Gastroesophageal sphincter (tissue), 4 donors: ENCODE results near the gene GRIK3. TPM values are rescaled to one million over a fixed set of nuclear protein-coding genes. Genes with fewer than 3 reads are reported as not detected.

Experiments
- ATAC-seq: fragments of 150-250 bp; one replicate; pipeline ENCODE4 v1.9.1; 2016; ENCODE audit warnings: mild to moderate bottlenecking, moderate library complexity
- H3K27ac ChIP-seq, 4 donors: fragments of 200-600 bp; sonication (generic) in 3 of 4; 1 replicate in 3 of 4; 2 replicates in 1 of 4; pipeline ENCODE4 v1.5.1; 2016 to 2019
- H3K27me3 ChIP-seq: fragments of 200-600 bp; sonication (generic); one replicate; pipeline ENCODE4 v1.5.1; 2019
- H3K36me3 ChIP-seq, 2 donors: fragments of 200-600 bp; sonication (generic); one replicate each; pipeline ENCODE4 v1.5.1; 2019; ENCODE audit warnings: control low read depth in 1 of 2
- H3K4me1 ChIP-seq, 3 donors: fragments of 200-600 bp; sonication (generic); 1 replicate in 2 of 3; 2 replicates in 1 of 3; pipeline ENCODE4 v1.5.1; 2016 to 2019; ENCODE audit warnings: control low read depth in 2 of 3
- H3K4me3 ChIP-seq, 2 donors: fragments of 200-600 bp; sonication (generic); one replicate each; pipeline ENCODE4 v1.5.1; 2019; ENCODE audit warnings: mild to moderate bottlenecking in 1 of 2, moderate library complexity in 1 of 2
- H3K9me3 ChIP-seq, 3 donors: fragments of 200-600 bp; sonication (generic); one replicate each; pipeline ENCODE4 v1.5.1; 2017 to 2019; ENCODE audit warnings: control low read depth in 2 of 3
- EP300 ChIP-seq: sonication (generic); formaldehyde crosslinking; IDR thresholded peaks from one replicate; pipeline ENCODE4 v1.6.1; 2017; ENCODE audit warnings: antibody characterized with exemption, mild to moderate bottlenecking
- POLR2A ChIP-seq, 2 donors: fragments of 450-650 bp; IDR thresholded peaks; one replicate each; pipeline ENCODE4 v1.6.1; 2017; ENCODE audit warnings: antibody characterized with exemption in 2 of 2, mild to moderate bottlenecking in 2 of 2, moderate library complexity in 1 of 2
- POLR2AphosphoS5 ChIP-seq: sonication (generic); formaldehyde crosslinking; IDR thresholded peaks from one replicate; pipeline ENCODE4 v1.6.1; 2017; ENCODE audit warnings: antibody characterized with exemption
- WGBS, 2 donors: methylation state at CpG; one replicate each; pipeline ENCODE4 v1.1.5; 2018; ENCODE audit warnings: low coverage in 1 of 2; 5-methylcytosine and 5-hydroxymethylcytosine counted together
- total RNA-seq, 4 donors: library from RNA; depleted of rRNA; stranded (reverse); fragments of >200 nt; gene quantifications; one replicate each; pipeline ENCODE4 v1.1.0, GENCODE V29; 2016
- TF ChIP-seq, protein P1 (sequence below), 4 experiments: fragments of 200-600 bp in 2 of 4; fragments of 450-650 bp in 2 of 4; sonication (generic) in 1 of 4; IDR thresholded peaks; one replicate each; pipeline ENCODE4 v1.5.1; 2017 to 2019; ENCODE audit warnings: antibody characterized with exemption in 4 of 4, mild to moderate bottlenecking in 2 of 4, moderate library complexity in 2 of 4

GRIK3 gene
- total RNA-seq, 4 donors from 2014 or later: 3.1 to 7.8 (median 5.0) TPM

- H3K4me1 ChIP-seq: peaks cover 0 to 44% (median 8%) of the 10 kb centered on the region in 3 donors
These were observed 43.4 kb downstream of the GRIK3 start for GRCh38 chr1:36990928-36991327.

GRCh38 chr1:36989241-36989640 is 45.1 kb downstream of the GRIK3 start:
- Histone ChIP-seq H3K36me3 (no peaks in the 10 kb centered on the region), H3K27me3 (peaks cover 13% of the 10 kb centered on the region), H3K4me1 (peaks cover 0 to 44% (median 8%) of the 10 kb centered on the region in 3 donors), H3K4me3 (no peak overlapping the region), H3K27ac (peak overlapping the region in 2 of 4 donors; percentile 37 to 64), H3K9me3 (no peaks in the 10 kb centered on the region)
- WGBS, 2 donors: 40 to 48% methylated on average over 1 to 6 of the region's 8 CpGs
- TF ChIP-seq POLR2A (IDR thresholded peaks at IDR 0.05) (no peak), EP300 (no peak), POLR2AphosphoS5 (no peak)
- TF ChIP-seq, protein P1, sequence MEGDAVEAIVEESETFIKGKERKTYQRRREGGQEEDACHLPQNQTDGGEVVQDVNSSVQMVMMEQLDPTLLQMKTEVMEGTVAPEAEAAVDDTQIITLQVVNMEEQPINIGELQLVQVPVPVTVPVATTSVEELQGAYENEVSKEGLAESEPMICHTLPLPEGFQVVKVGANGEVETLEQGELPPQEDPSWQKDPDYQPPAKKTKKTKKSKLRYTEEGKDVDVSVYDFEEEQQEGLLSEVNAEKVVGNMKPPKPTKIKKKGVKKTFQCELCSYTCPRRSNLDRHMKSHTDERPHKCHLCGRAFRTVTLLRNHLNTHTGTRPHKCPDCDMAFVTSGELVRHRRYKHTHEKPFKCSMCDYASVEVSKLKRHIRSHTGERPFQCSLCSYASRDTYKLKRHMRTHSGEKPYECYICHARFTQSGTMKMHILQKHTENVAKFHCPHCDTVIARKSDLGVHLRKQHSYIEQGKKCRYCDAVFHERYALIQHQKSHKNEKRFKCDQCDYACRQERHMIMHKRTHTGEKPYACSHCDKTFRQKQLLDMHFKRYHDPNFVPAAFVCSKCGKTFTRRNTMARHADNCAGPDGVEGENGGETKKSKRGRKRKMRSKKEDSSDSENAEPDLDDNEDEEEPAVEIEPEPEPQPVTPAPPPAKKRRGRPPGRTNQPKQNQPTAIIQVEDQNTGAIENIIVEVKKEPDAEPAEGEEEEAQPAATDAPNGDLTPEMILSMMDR (IDR thresholded peaks at IDR 0.05): no peak
- ATAC-seq: no peak

More at GRCh38 chr1:36990928-36991327, 43.4 kb downstream of the GRIK3 start:
- Histone ChIP-seq H3K4me3 (no peak overlapping the region), H3K36me3 (no peaks in the 10 kb centered on the region), H3K27me3 (peaks cover 10% of the 10 kb centered on the region), H3K9me3 (no peaks in the 10 kb centered on the region), H3K27ac (no peak overlapping the region)
- TF ChIP-seq EP300 (no peak), POLR2AphosphoS5 (no peak), POLR2A (IDR thresholded peaks at IDR 0.05) (no peak)
- TF ChIP-seq, protein P1 (IDR thresholded peaks at IDR 0.05): no peak
- ATAC-seq: no peak
- WGBS, 2 donors: 77% methylated on average over 2 of the region's 3 CpGs; no CpG with 5 or more reads in 1 of the 2 donors

- WGBS, 2 donors: 22 to 24% methylated on average over 9 to 11 of the region's 12 CpGs
- H3K36me3 ChIP-seq: no peaks in the 10 kb centered on the region
- no peak for TF ChIP-seq POLR2A (IDR thresholded peaks at IDR 0.05)
- no peak for TF ChIP-seq POLR2AphosphoS5
- H3K4me3 ChIP-seq: no peak overlapping the region
- no peak for ATAC-seq
- peaks cover 13% of the 10 kb centered on the region for H3K27me3 ChIP-seq
- peak overlapping the region in 2 of 4 donors; percentile 37 to 64 for H3K27ac ChIP-seq
- H3K4me1 ChIP-seq: peaks cover 0 to 44% (median 8%) of the 10 kb centered on the region in 3 donors
- H3K9me3 ChIP-seq: no peaks in the 10 kb centered on the region
These were observed 45.5 kb downstream of the GRIK3 start for GRCh38 chr1:36988741-36989193.

- WGBS, 2 donors: 14 to 28% methylated on average over 2 to 6 of the region's 10 CpGs
- TF ChIP-seq POLR2AphosphoS5 (peak; percentile 68), POLR2A (IDR thresholded peaks at IDR 0.05) (no peak)
- peak overlapping the region in 2 of 4 donors; percentile 37 to 64 for H3K27ac ChIP-seq
- H3K36me3 ChIP-seq: no peaks in the 10 kb centered on the region
- peaks cover 0 to 44% (median 8%) of the 10 kb centered on the region in 3 donors for H3K4me1 ChIP-seq
- ATAC-seq: no peak
- no peak overlapping the region for H3K4me3 ChIP-seq
- peaks cover 13% of the 10 kb centered on the region for H3K27me3 ChIP-seq
- H3K9me3 ChIP-seq: no peaks in the 10 kb centered on the region
These were observed 46.0 kb downstream of the GRIK3 start for GRCh38 chr1:36988321-36988720.

- no peaks in the 10 kb centered on the region for H3K36me3 ChIP-seq
- H3K27ac ChIP-seq: no peak overlapping the region
- ATAC-seq: no peak
- TF ChIP-seq EP300 (no peak), POLR2A (IDR thresholded peaks at IDR 0.05) (no peak), POLR2AphosphoS5 (no peak)
- TF ChIP-seq, protein P1 (IDR thresholded peaks at IDR 0.05): no peak
- peaks cover 0 to 44% (median 8%) of the 10 kb centered on the region in 3 donors for H3K4me1 ChIP-seq
- no peaks in the 10 kb centered on the region for H3K9me3 ChIP-seq
- no peak overlapping the region for H3K4me3 ChIP-seq
- H3K27me3 ChIP-seq: peaks cover 14% of the 10 kb centered on the region
- 60% methylated on average over 1 of the region's 2 CpGs; no CpG with 5 or more reads in 1 of the 2 donors for WGBS, 2 donors
These were observed 47.0 kb downstream of the GRIK3 start for GRCh38 chr1:36987276-36987675.

DNA sequence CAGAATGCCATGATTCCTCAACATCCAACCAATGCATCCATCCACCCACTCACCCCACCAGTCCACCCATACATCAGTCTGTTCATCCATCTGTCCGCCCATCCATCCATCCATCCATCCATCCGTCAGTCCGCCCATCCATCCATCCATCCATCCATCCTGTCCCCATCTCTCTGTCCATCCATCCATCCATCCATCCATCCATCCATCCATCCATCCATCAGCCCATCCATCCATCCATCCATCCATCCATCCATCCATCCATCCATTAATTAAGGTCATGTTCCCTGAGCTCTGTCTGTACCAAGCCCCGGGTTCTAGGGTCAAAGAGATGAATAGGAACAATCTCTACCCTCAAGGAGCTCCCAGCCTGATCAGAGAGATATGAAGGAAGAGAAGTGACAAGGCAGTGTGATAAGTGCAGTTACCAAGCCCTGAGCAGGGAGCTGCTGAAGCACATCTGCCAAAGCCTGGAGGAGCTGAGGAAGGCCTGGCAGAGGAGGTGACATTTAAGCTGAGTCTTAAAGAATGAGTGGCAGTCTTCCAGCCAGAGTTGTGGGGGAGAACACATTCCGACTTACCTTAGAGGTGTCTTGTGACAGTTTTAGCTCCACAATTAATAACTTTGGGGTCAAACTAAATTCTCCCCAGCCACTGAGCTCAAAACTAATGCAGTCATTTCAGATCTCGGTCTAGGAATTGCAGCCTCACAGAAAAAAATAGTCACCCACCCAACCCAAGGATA is 47.9 kb downstream of the GRIK3 start:
- no peak overlapping the region for H3K27ac ChIP-seq
- peaks cover 22% of the 10 kb centered on the region for H3K27me3 ChIP-seq
- 69 to 81% methylated on average over 4 to 5 of the region's 6 CpGs for WGBS, 2 donors
- H3K4me3 ChIP-seq: no peak overlapping the region
- H3K9me3 ChIP-seq: no peaks in the 10 kb centered on the region
- TF ChIP-seq POLR2AphosphoS5: no peak
- no peak for TF ChIP-seq POLR2A (IDR thresholded peaks at IDR 0.05)
- TF ChIP-seq, protein P1 (IDR thresholded peaks at IDR 0.05): no peak
- no peak for TF ChIP-seq EP300
- no peak for ATAC-seq
- peaks cover 0 to 44% (median 8%) of the 10 kb centered on the region in 3 donors for H3K4me1 ChIP-seq
- no peaks in the 10 kb centered on the region for H3K36me3 ChIP-seq
